GM19240 (cell line): Measurements from ENCODE around the gene PIGV.
"Not testable (repeated sequence)": the region's sequence is repeated elsewhere in the genome, so short reads cannot be mapped to it uniquely, and the experiment has no call there.

Experiments
- DNase-seq: peaks from one replicate; pipeline ENCODE4 v3.0.0; 2011; ENCODE audit warnings: low spot score; ENCODE audit not compliant: insufficient read length

PIGV gene

GRCh38 chr1:26792924-26793323 lies 5.2 kb downstream of the PIGV start:
- no peak for DNase-seq

GRCh38 chr1:26794391-26794790 lies 6.6 kb downstream of the PIGV start:
- DNase-seq, result no peak

- no peak for DNase-seq
Observed at GRCh38 chr1:26797627-26798026, 9.9 kb downstream of the PIGV start.

DNA sequence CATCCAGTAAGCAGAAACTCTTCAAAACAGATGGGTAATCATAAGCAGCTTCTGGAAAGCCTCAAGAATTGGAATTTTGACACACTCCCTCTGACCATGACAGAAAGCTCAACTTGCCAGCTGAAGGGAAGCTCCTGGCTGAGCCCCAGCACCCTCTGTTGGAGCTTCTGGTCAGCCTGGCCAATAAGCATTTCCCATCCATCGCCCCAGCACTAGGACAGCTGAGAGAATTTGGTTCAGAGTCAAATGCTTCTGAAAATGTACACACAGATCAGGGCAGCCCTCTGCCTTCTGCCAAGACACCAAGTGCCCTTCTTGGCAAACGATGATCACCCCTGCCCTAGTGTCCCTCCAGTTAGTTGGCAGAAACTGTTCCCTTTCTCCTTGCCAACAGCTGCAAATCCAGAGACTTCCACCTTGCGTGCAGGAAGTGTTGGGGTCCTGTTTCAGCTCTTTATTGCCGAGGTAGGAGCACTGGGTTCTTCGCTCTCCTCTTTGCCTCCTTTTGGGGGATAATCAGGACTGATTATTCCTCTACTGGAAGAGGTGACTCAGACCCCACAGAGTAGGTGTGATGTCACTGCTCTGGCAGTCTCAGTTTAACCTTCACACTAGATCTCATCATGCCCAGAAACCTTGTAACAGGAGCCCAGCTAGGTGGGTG lies 11.9 kb downstream of the PIGV start:
- DNase-seq, result no peak

DNA sequence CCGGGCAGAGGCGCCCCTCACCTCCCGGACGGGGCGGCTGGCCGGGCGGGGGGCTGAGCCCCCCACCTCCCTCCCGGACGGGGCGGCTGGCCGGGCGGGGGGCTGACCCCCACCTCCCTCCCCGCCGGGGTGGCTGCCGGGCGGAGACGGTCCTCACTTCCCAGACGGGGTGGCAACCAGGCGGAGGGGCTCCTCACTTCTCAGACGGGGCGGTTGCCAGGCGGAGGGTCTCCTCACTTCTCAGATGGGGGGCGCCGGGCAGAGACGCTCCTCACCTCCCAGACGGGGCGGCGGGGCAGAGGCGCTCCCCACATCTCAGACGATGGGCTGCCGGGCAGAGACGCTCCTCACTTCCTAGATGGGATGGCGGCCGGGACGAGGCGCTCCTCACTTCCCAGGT lies 16.2 kb downstream of the PIGV start:
- not testable (repeated sequence) for DNase-seq

GRCh38 chr1:26810105-26810504 lies 22.4 kb downstream of the PIGV start:
- DNase-seq, result peak; percentile 83

DNA sequence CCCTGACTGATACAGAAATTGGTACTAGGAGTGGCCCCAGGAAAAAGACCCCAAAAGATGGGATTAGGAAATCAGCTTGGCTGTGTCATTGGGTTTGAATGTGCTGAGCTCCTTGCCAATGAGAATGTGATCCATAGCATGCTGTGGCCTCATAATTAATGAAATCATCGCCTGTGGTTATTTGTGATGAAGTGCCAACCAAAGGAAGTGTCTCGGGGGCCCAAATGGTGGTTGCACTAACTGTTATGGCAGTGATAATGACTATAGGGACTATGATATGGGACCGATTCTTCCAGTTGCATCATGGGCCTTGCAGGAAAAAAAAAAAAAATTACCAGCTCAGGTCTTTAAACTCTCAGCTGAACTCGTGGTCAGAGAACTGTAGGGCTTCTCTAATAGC lies 23.3 kb downstream of the PIGV start:
- no peak for DNase-seq

- DNase-seq, result no peak
Observed at GRCh38 chr1:26811708-26812107, 24.0 kb downstream of the PIGV start.

- no peak for DNase-seq
Observed at GRCh38 chr1:26814377-26814776, 26.6 kb downstream of the PIGV start.

GRCh38 chr1:26814893-26815292 lies 27.1 kb downstream of the PIGV start:
- DNase-seq, result no peak

DNA sequence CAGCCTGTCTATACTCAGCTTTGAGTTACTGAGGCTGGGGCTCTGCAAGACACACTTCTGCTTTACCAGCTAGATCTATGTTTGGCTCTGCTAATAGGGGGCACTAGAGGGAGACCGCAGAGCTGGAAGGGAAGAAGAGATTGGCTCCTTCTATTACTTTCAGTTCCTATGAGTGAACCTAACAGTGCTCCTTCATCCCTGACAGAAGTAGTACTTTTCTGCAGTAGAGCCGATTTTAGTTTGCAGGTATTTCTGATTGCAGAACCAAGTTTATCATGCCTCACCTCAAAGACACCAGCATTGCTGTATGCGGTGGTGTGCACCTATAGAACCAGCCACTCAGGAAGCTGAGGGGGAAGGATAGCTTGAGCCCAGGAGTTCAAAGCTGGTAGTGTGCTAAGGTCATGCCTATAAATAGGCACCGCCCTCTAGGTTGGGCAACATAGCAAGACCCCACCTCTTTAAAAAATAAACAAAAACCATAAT lies 33.1 kb downstream of the PIGV start:
- peak; percentile 79 for DNase-seq

DNA sequence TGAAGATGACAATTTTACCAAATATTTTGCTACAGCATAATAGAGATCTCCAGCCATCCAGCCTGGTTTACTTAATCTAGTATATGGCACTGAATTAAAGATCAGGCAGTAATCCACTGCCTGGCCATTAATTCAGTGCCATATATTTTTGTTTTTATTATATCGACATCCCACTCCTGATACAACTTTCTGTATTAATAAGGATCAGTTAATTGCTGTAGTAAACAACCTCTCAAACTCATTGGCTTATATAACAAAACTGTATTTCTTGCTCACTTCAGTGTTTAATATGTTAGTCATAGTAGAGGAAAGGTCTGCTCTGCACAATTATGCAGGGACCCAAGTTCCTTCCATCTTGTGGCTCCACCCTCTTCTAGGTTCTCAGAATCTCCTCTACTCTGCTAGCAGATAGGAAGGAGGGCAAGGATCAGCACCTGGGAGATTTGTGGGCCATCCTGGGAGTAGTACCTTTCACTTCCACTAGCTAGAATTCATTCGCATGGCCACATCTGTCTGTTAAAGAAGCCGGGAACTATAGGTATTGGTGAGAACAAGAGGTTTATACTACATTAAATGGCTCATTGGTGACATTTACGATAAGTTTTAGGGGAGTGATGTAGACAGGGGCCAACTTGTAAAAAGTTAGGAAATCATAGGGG lies 35.1 kb downstream of the PIGV start:
- DNase-seq, result no peak

- no peak for DNase-seq
Observed at GRCh38 chr1:26824731-26825130, 37.0 kb downstream of the PIGV start.

DNA sequence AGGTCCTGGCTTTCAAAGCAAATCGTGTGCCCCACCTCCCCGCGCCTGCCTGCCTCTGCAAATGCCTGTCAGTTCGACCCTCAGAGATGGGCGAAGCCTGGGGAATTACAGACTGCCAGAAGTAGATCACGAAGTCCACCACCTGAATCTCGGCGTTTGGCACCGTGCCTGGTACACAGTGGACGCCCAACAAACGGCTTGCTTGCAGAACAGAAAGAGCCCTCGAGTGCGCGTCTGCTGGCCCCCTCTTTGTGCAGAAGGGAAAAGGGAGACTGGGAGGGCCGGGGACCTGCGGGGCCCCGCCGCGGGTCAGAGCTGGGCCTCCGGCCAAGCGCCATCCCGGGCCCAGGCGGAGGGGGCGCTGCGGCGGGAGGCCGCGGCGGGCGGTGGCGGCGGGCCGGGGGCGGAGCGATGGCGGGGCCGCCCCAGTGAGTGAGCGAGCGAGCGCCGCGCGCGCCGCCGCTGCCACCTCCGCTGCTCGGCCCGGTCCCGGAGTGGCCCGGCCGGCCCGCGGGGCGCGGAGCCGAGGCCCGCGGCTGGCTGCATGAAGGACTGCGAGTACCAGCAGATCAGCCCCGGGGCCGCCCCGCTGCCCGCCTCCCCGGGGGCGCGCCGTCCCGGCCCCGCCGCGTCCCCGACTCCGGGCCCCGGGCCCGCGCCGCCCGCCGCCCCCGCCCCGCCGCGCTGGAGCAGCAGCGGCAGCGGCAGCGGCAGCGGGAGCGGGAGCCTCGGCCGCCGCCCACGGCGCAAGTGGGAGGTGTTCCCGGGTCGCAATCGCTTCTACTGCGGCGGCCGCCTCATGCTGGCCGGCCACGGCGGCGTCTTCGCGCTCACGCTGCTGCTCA lies 38.7 kb downstream of the PIGV start, which contains the start of gene ZDHHC18:
TSS of gene ZDHHC18 (plus strand) at position 428 of the 845 bp plus-strand sequence. CDS start at position 545, 117 bp downstream.
- DNase-seq, result peak; percentile 75

DNA sequence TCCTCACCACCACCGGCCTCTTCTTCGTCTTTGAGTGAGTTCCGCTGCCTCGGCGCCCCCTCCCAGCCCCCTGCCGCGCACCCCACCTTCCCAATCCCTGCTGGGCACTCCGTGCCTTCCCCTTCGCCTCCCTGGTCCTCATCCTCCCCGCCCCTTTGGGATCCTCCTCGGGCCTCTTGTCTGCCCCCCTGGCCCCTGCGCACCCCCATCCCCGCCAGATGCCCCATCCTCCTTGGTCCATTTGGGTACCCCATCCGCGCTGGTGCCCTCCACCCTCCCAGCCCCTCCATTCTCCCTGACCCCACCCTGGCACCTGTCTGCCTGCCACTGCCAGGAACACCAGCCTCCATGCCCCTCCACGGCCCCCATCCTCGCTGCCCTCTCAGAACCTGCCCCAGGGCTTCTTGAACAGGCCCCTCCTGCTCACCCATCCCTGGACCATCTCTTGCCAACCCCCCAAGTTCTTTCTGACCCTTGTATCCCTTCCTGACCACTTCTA lies 39.4 kb downstream of the PIGV start:
- DNase-seq, result no peak

DNA sequence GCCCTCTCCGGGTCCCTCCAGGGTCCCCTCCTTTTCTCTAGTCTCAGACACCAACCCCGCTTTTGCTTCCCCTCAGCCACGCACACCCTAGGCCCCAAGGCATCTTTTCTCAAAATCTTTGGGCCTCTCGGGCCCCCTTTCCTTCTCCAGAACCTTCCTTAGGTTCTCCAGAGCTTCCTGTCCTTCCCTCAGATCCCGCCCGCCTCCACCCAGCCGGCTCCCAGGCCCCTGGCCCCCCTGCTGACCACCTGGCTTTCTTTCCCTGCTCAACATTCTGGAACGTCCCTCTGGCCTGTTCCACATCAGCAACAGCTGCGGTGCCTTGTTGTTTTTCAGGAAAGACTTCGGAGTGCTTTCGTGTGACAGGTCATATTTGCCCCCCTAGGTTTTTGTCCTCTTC lies 39.9 kb downstream of the PIGV start:
- DNase-seq, result no peak

DNA sequence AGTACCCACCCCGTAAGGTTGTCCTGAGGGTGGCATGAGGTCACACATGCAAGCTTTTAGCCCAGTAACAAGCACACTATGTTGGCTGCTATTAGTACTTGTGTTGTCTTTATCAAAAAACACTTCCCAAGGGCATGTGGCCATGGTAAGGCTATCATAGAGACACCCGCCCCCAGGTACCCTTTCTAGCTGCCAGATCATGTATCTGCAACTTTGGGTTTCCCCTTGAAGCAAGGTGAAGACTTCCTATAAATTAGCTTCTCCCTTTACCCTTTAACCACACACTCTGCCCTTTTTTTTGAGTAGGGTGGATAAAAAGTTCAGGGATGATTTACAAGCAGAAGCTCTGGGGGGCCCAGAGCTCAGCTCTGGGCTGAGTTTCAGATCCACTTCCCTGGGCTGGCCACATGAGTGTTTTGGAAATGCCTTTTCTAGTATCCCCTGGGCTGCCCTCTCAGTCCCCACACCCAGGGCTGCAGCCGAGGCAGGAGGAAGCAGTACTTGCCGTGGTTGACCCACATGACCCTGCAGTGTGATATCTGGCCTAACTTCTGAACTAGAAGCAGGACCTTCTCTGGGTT lies 40.8 kb downstream of the PIGV start:
- DNase-seq, result no peak

DNA sequence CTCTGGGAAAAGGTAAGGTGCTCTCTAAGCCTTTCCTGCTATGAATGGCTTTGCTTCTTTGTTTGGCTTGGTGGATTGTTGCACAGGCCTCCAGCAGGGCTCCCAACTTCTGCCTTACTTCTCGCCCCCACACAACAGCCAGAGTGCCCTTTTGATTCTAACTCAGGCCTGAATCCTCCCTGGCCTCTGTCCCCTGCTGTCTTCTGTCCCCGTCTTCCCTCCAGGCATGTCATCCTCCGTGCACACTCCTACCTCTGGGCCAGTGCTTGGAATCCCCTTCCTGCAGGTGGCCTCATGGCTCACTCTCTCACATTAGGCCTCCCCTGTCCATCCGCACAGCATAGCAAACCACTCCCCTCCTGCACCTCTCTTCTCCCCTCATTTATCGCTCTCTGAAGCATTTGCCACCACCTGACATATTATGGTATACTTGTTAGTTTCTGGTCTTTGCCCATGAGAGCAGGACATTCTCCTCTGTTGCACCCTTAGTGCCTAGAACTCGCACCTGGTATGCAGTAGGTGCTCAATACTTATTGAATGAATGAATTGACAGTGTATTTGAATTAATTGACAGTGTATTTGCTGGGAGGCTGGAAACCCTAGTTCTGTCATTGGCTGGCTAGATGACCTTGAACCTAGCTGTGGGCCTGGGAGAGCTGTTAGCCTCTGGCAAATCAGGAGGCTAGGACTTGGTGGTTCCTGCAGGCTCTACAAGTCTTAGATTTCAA lies 41.6 kb downstream of the PIGV start:
- no peak for DNase-seq

DNA sequence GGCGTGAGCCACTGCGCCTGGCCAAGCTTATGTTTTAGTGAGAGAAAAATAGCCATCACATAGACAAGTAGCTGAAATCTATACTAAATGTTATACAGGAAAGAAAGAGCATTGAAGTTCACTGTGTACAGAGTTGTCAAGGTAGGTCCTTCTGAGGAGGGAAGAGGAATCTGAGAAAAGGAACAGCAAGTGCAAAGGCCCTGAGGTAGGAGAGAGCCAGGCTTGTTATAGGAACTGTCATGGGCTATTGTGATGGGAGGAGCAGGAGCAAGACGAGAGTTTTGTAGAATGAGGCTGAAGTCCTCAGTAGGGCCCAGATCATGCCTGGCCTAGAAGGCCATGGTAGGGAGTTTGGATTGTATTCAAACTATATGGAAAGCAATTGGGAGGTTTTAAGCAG lies 43.3 kb downstream of the PIGV start:
- DNase-seq, result no peak

DNA sequence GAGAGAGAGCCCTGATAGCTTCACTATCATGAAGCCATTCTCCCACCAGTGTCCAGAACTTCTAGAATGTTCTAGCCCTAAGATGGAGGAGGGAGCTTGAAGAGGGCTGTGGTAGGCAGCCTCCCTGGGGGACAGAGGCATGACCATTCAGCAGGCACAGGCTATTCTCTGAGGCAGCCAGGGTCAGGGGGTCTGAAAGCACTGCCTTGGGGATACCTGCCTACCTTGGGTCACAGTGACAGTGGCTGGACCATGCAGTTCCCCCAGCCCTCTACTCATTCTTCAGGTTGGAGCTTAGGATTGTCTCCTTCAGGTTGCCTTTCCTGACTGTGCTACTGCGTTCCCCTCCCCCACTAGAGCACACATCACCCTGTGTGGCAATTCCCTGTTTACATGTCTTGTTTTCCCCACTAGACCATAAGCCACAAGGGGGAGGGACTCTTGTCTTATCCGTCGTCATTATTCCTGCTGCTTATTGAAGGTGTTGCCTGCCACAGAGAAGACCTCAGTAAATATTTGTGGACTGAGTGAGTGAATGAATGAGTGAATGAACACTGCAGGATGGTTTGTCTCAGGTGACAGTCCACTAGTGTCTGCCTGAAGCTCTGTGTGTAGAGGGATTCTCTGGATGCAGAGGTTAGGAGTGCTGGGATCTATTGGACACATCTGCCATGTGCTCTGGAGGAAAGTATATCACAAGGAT lies 43.9 kb downstream of the PIGV start:
- no peak for DNase-seq
